Measurements from ENCODE around the gene HDAC9.

The HDAC9 gene

DNA sequence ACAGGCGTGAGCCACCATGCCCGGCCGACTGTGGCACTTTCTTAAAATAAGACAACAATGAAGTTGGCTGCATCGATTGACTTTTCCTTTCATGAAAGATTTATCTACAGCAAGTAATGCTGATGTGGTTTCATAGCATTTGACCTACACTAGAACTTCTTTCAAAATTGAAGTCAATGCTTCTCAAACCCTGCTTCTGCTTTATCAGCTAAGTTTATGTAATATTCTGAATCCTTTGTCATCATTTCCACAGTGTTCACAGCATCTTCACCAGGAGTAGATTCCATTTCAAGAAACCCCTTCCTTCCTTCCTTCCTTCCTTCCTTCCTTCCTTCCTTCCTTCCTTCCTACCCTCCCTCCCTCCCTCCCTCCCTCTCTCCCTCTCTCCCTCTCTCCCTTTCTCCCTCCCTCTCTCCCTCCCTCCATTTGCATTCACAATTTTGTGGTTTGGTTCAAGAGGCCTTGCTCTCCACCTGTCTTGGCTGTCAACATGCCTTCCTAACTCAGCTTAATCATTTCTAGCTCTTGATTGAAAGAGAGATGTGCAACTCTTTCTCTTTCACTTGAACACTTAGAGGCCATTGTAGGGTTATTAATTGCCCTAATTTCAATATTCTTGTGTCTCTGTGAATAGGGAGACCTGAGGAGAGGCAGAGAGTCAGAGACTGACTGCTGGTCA is 52.1 kb downstream of the HDAC9 start:
- ATAC-seq: no peak
- TF ChIP-seq ARNTL (CRISPR knock-in tag; IDR thresholded peaks at IDR 0.05; ENCODE audit: borderline replicate concordance, low read depth): no peak

DNA sequence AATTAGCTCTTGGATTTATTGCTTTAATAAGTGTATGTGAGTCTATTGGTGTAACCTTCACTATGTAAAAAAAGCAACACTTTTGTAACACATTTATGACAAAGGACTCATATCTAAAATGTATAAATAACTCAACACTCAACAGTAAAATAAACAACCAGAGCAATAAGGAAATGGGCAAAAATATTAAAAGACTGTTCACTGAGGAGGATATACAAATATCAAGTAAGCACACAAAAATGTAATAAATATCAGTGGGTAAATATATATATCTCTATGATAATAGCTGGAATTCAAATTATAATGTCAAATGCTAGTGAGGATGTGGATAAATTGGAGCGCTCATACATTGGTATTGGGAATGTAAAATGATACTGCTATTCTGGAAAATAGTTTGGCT is 53.0 kb downstream of the HDAC9 start:
- TF ChIP-seq PATZ1 (CRISPR knock-in tag; IDR thresholded peaks at IDR 0.05; ENCODE audit: borderline replicate concordance) (no peak), ZC3H10 (CRISPR knock-in tag; IDR thresholded peaks at IDR 0.05) (no peak), BACH2 (CRISPR knock-in tag; IDR thresholded peaks at IDR 0.05; ENCODE audit: borderline replicate concordance) (no peak), GLIS3 (CRISPR knock-in tag; IDR thresholded peaks at IDR 0.05) (no peak), TOX (CRISPR knock-in tag; IDR thresholded peaks at IDR 0.05; ENCODE audit: borderline replicate concordance) (no peak), RARB (CRISPR knock-in tag; IDR thresholded peaks at IDR 0.05) (no peak), ESRRG (CRISPR knock-in tag; IDR thresholded peaks at IDR 0.05) (no peak), CSDC2 (CRISPR knock-in tag; IDR thresholded peaks at IDR 0.05) (no peak)
- ATAC-seq: no peak

GRCh38 chr7:18550574-18550973 is 55.0 kb downstream of the HDAC9 start:
- no peak for ATAC-seq
- TF ChIP-seq, protein P1, sequence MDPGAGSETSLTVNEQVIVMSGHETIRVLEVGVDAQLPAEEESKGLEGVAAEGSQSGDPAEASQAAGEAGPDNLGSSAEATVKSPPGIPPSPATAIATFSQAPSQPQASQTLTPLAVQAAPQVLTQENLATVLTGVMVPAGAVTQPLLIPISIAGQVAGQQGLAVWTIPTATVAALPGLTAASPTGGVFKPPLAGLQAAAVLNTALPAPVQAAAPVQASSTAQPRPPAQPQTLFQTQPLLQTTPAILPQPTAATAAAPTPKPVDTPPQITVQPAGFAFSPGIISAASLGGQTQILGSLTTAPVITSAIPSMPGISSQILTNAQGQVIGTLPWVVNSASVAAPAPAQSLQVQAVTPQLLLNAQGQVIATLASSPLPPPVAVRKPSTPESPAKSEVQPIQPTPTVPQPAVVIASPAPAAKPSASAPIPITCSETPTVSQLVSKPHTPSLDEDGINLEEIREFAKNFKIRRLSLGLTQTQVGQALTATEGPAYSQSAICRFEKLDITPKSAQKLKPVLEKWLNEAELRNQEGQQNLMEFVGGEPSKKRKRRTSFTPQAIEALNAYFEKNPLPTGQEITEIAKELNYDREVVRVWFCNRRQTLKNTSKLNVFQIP (CRISPR knock-in tag; IDR thresholded peaks at IDR 0.05; ENCODE audit: borderline replicate concordance, low read depth): no peak
- TF ChIP-seq PATZ1 (CRISPR knock-in tag; IDR thresholded peaks at IDR 0.05; ENCODE audit: borderline replicate concordance): no peak

- TF ChIP-seq CREB5 (CRISPR knock-in tag; IDR thresholded peaks at IDR 0.05; ENCODE audit: low read depth): no peak
- TF ChIP-seq ISL1 (CRISPR knock-in tag; IDR thresholded peaks at IDR 0.05): 0 out of 2 replicates have a peak, but pooled peaks have one; percentile 20
- peak; percentile 11 for ATAC-seq
Measured at GRCh38 chr7:18552316-18552916, 56.9 kb downstream of the HDAC9 start.

GRCh38 chr7:18552943-18553604 is 57.5 kb downstream of the HDAC9 start:
- TF ChIP-seq TSHZ2 (CRISPR knock-in tag; IDR thresholded peaks at IDR 0.05): peak; percentile 27; the same call in 1 of the 2 replicates
- TF ChIP-seq, protein P1 (CRISPR knock-in tag; IDR thresholded peaks at IDR 0.05; ENCODE audit: borderline replicate concordance, low read depth): no peak
- ATAC-seq: peak; percentile 65

Data from SK-N-SH treated with all-trans-retinoic acid at 6 μM for 48 hours (cell line).